22Rv1 (cell line): Measurements from ENCODE around the gene ERGIC1.

Experiments used
- CTCF ChIP-seq: fragments of 450-650 bp; IDR thresholded peaks from 2 replicates; pipeline ENCODE4 v1.5.1; 2017; ENCODE audit warnings: mild to moderate bottlenecking
- ZFX ChIP-seq: fragments of 450-650 bp; IDR thresholded peaks from 2 replicates; pipeline ENCODE4 v1.6.1; 2017; ENCODE audit warnings: antibody characterized with exemption, borderline replicate concordance

- TF ChIP-seq CTCF = no peak
- TF ChIP-seq ZFX = no peak
Observed at GRCh38 chr5:172830876-172831662, 3.0 kb upstream of the ERGIC1 start.
